ENCODE results near the gene FBXW8.

Gene FBXW8

GRCh38 chr12:117061555-117062079 lies 150.9 kb downstream of the FBXW8 start:
- DNase-seq = no peak

- DNase-seq = no peak
These were observed 152.6 kb downstream of the FBXW8 start for GRCh38 chr12:117063162-117063911.

- no peak for DNase-seq
These were observed 153.3 kb downstream of the FBXW8 start for GRCh38 chr12:117064049-117064448.

- DNase-seq = no peak
These were observed 153.8 kb downstream of the FBXW8 start for GRCh38 chr12:117064596-117064995.

GRCh38 chr12:117067016-117067415 lies 156.3 kb downstream of the FBXW8 start:
- no peak for DNase-seq

- no peak for DNase-seq
These were observed 156.9 kb downstream of the FBXW8 start for GRCh38 chr12:117067638-117068037.

- no peak for DNase-seq
These were observed 157.7 kb downstream of the FBXW8 start for GRCh38 chr12:117068492-117068891.

- no peak for DNase-seq
These were observed 158.5 kb downstream of the FBXW8 start for GRCh38 chr12:117069101-117069797.

- DNase-seq = no peak
These were observed 159.5 kb downstream of the FBXW8 start for GRCh38 chr12:117069926-117070900.

- DNase-seq = no peak
These were observed 160.3 kb downstream of the FBXW8 start for GRCh38 chr12:117071009-117071408.

- DNase-seq = no peak
These were observed 161.4 kb downstream of the FBXW8 start for GRCh38 chr12:117072106-117072505.

GRCh38 chr12:117072736-117073490 lies 162.2 kb downstream of the FBXW8 start:
- no peak for DNase-seq

GRCh38 chr12:117073611-117074010 lies 162.9 kb downstream of the FBXW8 start:
- no peak for DNase-seq

- DNase-seq = no peak
These were observed 165.9 kb downstream of the FBXW8 start for GRCh38 chr12:117076410-117077372.

- no peak for DNase-seq
These were observed 168.7 kb downstream of the FBXW8 start for GRCh38 chr12:117079487-117079886.

GRCh38 chr12:117080661-117081144 lies 170.0 kb downstream of the FBXW8 start:
- DNase-seq = no peak
